Panc1 (cell line): ENCODE measurements around the gene NUP153. TPM values are rescaled to one million over a fixed set of nuclear protein-coding genes. Genes with fewer than 3 reads are reported as not detected.

Source experiments
- ATAC-seq: fragments of 200-7000 bp; cut with Tn5 transposase; 2 replicates; pipeline ENCODE4 v1.9.1; 2020; ENCODE audit warnings: mild to moderate bottlenecking, moderate library complexity
- BruUV-seq: library from RNA; stranded (reverse); fragments of 400-500 nt; replicated peaks from 2 replicates; lab custom pipeline; 2021; lab: Mats Ljungman, UMichigan
- CTCF ChIA-PET: fragments of 300-600 bp; sonication (Branson Sonifier 250); formaldehyde crosslinking; loops from one replicate; lab custom pipeline; 2022; ENCODE audit warnings: antibody characterized with exemption; lab: Charles Lee
- POLR2A ChIA-PET: fragments of 300-600 bp; sonication (Branson Sonifier 250); formaldehyde crosslinking; loops from one replicate; lab custom pipeline; 2022; ENCODE audit warnings: antibody characterized with exemption; lab: Charles Lee
- DNase-seq: peaks from one replicate; pipeline ENCODE4 v3.0.0-alpha.2; 2010; ENCODE audit warnings: low read depth, low spot score
- H3K27ac ChIP-seq: 2 replicates; pipeline ENCODE4 v1.5.1; 2011; ENCODE audit warnings: mild to moderate bottlenecking, low read length, inconsistent platforms
- H3K27me3 ChIP-seq: fragments of 200-500 bp; sonication (Bioruptor generic); 2 replicates; pipeline ENCODE4 v1.6.0; 2014; ENCODE audit warnings: low read length, inconsistent platforms; ENCODE audit not compliant: control insufficient read depth, insufficient read depth
- H3K36me3 ChIP-seq: fragments of 200-500 bp; sonication (Bioruptor generic); 2 replicates; pipeline ENCODE4 v1.5.1; 2014; ENCODE audit warnings: inconsistent platforms, mild to moderate bottlenecking, low read length, moderate library complexity; ENCODE audit not compliant: control insufficient read depth, insufficient read depth
- H3K4me1 ChIP-seq: 2 replicates; pipeline ENCODE4 v1.5.1; 2011; ENCODE audit warnings: inconsistent platforms, mild to moderate bottlenecking, low read length, moderate library complexity; ENCODE audit not compliant: control insufficient read depth, insufficient read depth
- H3K4me3 ChIP-seq, 2 experiments: 2 replicates each; pipeline ENCODE4 v1.5.1; 2011 to 2012; ENCODE audit warnings: low read depth in 2 of 2, low read length in 2 of 2, mild to moderate bottlenecking in 2 of 2, inconsistent platforms in 1 of 2, moderate library complexity in 1 of 2
- H3K9me3 ChIP-seq: fragments of 200-500 bp; sonication (Bioruptor generic); 2 replicates; pipeline ENCODE4 v1.5.1; 2014; ENCODE audit warnings: low read depth, mild to moderate bottlenecking, inconsistent platforms, low read length, moderate library complexity; ENCODE audit not compliant: control insufficient read depth, insufficient read depth
- POLR2AphosphoS5 ChIP-seq: IDR thresholded peaks from 2 replicates; pipeline ENCODE4 v1.6.1; 2012; ENCODE audit warnings: mild to moderate bottlenecking, low read depth, low read length, moderate library complexity
- SIN3A ChIP-seq: IDR thresholded peaks from 2 replicates; pipeline ENCODE4 v1.6.1; 2012; ENCODE audit warnings: low read depth, mild to moderate bottlenecking, low read length, moderate library complexity, borderline replicate concordance; ENCODE audit not compliant: insufficient read depth
- TCF7L2 ChIP-seq: IDR thresholded peaks from 2 replicates; pipeline ENCODE4 v1.6.1; 2011; ENCODE audit warnings: mild to moderate bottlenecking, low read depth, low read length, inconsistent platforms
- in situ Hi-C: cut with HindIII; loops from 2 replicates; pipeline ENCODE4 v1.10.0; 2016; ENCODE audit warnings: low sequenced_read_pairs, low pct_unique_long_range_greater_than_20kb
- intact Hi-C: fragments of 100-400 bp; cut with micrococcal nuclease; formaldehyde crosslinking; loops from one replicate; pipeline ENCODE4 v1.10.0; 2022; ENCODE audit not compliant: unreplicated experiment
- total RNA-seq: library from RNA; stranded (reverse); gene quantifications from one replicate; pipeline ENCODE4 v1.2.1, GENCODE V29; 2021; ENCODE audit not compliant: unreplicated experiment
- TF ChIP-seq, protein P1 (sequence below): fragments of 450-650 bp; IDR thresholded peaks from 2 replicates; pipeline ENCODE4 v1.5.1; 2017; ENCODE audit warnings: mild to moderate bottlenecking
- TF ChIP-seq, protein P2 (sequence below), 2 experiments: IDR thresholded peaks; 2 replicates each; pipeline ENCODE4 v1.6.1; 2011 to 2012; ENCODE audit warnings: low read depth in 2 of 2, control low read depth in 1 of 2, low read length in 1 of 2, mild to moderate bottlenecking in 1 of 2, moderate library complexity in 1 of 2; ENCODE audit not compliant: insufficient read depth in 1 of 2

The NUP153 gene
- total RNA-seq, 1 experiment from 2014 or later = 62.0 TPM

DNA sequence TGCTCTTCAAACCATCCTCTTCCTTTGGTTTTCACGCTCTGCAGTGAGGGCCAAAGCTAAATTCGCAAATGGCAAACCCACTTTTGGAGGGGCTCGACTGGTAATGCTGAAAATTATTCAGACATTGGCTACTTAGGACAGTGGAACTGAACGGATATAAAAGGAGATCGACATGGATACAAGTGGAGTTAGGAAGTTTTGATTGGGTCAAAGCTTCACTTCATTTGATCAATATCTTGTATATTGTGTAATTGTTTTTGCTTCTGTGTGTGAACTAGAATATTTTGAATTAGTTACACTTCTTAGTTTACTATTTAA lies 105.4 kb downstream of the NUP153 start:
- DNase-seq (no peak), ATAC-seq (no peak)
- Histone ChIP-seq H3K27ac (peak overlapping the region; percentile 51), H3K27me3 (no peaks in the 10 kb centered on the region), H3K4me3 (peak overlapping the region; percentile 61 to 75), H3K9me3 (no peaks in the 10 kb centered on the region), H3K4me1 (peaks cover 4% of the 10 kb centered on the region; the same call in 1 of the 2 replicates), H3K36me3 (no peaks in the 10 kb centered on the region)
- intact Hi-C loops = no loop called here
- in situ Hi-C loops = no loop called here
- BruUV-seq = no TSS peak
- POLR2A ChIA-PET = interaction anchor here (0.5 kb wide), 1 partner anchor 320 kb away, joined by 6 read pairs; the partner anchor contains the start of gene RBM24
- CTCF ChIA-PET = interaction anchor here (0.8 kb wide), 1 partner anchor 89 kb away, joined by 9 read pairs; no protein-coding TSS in a partner anchor
- TF ChIP-seq TCF7L2 = no peak
- no peak for TF ChIP-seq SIN3A
- no peak for TF ChIP-seq POLR2AphosphoS5
- TF ChIP-seq, protein P1, sequence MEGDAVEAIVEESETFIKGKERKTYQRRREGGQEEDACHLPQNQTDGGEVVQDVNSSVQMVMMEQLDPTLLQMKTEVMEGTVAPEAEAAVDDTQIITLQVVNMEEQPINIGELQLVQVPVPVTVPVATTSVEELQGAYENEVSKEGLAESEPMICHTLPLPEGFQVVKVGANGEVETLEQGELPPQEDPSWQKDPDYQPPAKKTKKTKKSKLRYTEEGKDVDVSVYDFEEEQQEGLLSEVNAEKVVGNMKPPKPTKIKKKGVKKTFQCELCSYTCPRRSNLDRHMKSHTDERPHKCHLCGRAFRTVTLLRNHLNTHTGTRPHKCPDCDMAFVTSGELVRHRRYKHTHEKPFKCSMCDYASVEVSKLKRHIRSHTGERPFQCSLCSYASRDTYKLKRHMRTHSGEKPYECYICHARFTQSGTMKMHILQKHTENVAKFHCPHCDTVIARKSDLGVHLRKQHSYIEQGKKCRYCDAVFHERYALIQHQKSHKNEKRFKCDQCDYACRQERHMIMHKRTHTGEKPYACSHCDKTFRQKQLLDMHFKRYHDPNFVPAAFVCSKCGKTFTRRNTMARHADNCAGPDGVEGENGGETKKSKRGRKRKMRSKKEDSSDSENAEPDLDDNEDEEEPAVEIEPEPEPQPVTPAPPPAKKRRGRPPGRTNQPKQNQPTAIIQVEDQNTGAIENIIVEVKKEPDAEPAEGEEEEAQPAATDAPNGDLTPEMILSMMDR = no peak
- TF ChIP-seq, protein P2, sequence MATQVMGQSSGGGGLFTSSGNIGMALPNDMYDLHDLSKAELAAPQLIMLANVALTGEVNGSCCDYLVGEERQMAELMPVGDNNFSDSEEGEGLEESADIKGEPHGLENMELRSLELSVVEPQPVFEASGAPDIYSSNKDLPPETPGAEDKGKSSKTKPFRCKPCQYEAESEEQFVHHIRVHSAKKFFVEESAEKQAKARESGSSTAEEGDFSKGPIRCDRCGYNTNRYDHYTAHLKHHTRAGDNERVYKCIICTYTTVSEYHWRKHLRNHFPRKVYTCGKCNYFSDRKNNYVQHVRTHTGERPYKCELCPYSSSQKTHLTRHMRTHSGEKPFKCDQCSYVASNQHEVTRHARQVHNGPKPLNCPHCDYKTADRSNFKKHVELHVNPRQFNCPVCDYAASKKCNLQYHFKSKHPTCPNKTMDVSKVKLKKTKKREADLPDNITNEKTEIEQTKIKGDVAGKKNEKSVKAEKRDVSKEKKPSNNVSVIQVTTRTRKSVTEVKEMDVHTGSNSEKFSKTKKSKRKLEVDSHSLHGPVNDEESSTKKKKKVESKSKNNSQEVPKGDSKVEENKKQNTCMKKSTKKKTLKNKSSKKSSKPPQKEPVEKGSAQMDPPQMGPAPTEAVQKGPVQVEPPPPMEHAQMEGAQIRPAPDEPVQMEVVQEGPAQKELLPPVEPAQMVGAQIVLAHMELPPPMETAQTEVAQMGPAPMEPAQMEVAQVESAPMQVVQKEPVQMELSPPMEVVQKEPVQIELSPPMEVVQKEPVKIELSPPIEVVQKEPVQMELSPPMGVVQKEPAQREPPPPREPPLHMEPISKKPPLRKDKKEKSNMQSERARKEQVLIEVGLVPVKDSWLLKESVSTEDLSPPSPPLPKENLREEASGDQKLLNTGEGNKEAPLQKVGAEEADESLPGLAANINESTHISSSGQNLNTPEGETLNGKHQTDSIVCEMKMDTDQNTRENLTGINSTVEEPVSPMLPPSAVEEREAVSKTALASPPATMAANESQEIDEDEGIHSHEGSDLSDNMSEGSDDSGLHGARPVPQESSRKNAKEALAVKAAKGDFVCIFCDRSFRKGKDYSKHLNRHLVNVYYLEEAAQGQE (IDR thresholded peaks at IDR 0.05; ENCODE audit: insufficient read depth in 1 of 2, low read depth in 2 of 2, low read length in 1 of 2) = no peak

DNA sequence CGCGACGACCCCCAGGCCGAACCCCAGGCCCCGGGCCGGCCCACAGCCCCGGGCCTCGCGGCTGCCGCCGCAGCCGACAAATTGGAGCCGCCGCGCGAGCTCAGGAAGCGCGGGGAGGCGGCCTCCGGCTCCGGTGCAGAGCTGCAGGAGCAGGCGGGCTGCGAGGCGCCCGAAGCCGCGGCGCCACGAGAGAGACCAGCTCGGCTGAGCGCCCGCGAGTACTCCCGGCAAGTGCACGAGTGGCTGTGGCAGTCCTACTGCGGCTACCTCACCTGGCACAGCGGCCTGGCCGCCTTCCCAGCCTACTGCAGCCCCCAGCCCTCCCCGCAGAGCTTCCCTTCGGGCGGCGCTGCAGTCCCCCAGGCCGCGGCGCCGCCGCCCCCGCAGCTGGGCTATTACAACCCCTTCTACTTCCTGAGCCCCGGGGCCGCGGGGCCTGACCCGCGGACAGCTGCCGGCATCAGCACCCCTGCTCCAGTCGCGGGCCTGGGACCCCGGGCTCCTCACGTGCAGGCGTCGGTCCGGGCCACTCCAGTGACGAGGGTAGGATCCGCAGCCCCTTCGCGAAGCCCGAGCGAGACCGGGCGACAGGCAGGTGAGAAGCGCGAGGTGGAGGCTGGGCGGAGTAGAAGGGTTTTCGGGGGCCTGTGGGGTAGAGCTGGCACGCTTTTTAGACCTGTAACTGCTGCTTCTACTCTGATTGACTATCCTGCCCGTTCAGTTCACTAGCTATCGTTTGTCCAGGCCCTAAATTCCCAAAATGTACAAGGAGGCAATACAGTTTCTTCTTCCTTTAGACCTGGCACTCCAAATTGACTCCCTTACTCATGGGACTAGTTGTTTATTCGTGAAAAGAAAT lies 106.0 kb downstream of the NUP153 start:
- no peaks in the 10 kb centered on the region for H3K9me3 ChIP-seq
- no peaks in the 10 kb centered on the region for H3K27me3 ChIP-seq
- TF ChIP-seq POLR2AphosphoS5 (no peak), SIN3A (no peak), TCF7L2 (no peak)
- TF ChIP-seq, protein P2 (IDR thresholded peaks at IDR 0.05; ENCODE audit: insufficient read depth in 1 of 2, low read depth in 2 of 2, low read length in 1 of 2) = no peak
- TF ChIP-seq, protein P1 = no peak
- in situ Hi-C loops (no loop called here), intact Hi-C loops (no loop called here)
- peaks cover 4% of the 10 kb centered on the region; the same call in 1 of the 2 replicates for H3K4me1 ChIP-seq
- peak overlapping the region; percentile 51 for H3K27ac ChIP-seq
- peak; percentile 77 for ATAC-seq
- CTCF ChIA-PET = interaction anchor here (0.6 to 0.8 kb wide), 4 partner anchors 88 to 424 kb away, joined by 3 to 9 read pairs (median 4); no protein-coding TSS in a partner anchor
- DNase-seq = no peak
- no peaks in the 10 kb centered on the region for H3K36me3 ChIP-seq
- peak overlapping the region; percentile 61 to 75 for H3K4me3 ChIP-seq
- BruUV-seq = no TSS peak
- POLR2A ChIA-PET = interaction anchor here (0.6 to 0.7 kb wide), 2 partner anchors 11 to 314 kb away, joined by 4 to 6 read pairs; no protein-coding TSS in a partner anchor
